ENCODE data around the gene LRMDA.

LRMDA gene

GRCh38 chr10:75466886-75467285 lies 35.5 kb downstream of the LRMDA start:
- in situ Hi-C loops (cut with MboI; ENCODE audit: low sequenced_read_pairs), result no loop called here

GRCh38 chr10:75468612-75469005 lies 37.2 kb downstream of the LRMDA start:
- in situ Hi-C loops (cut with MboI; ENCODE audit: low sequenced_read_pairs), result no loop called here

- in situ Hi-C loops (cut with MboI; ENCODE audit: low sequenced_read_pairs), result no loop called here
These were observed 37.7 kb downstream of the LRMDA start for GRCh38 chr10:75469006-75469616.

GRCh38 chr10:75470901-75471300 lies 39.5 kb downstream of the LRMDA start:
- in situ Hi-C loops (cut with MboI; ENCODE audit: low sequenced_read_pairs), result no loop called here

GRCh38 chr10:75472685-75473084 lies 41.3 kb downstream of the LRMDA start:
- in situ Hi-C loops (cut with MboI; ENCODE audit: low sequenced_read_pairs), result no loop called here

GRCh38 chr10:75474106-75474505 lies 42.7 kb downstream of the LRMDA start:
- in situ Hi-C loops (cut with MboI; ENCODE audit: low sequenced_read_pairs), result no loop called here

GRCh38 chr10:75475460-75476182 lies 44.2 kb downstream of the LRMDA start:
- in situ Hi-C loops (cut with MboI; ENCODE audit: low sequenced_read_pairs), result no loop called here

- in situ Hi-C loops (cut with MboI; ENCODE audit: low sequenced_read_pairs), result no loop called here
These were observed 45.1 kb downstream of the LRMDA start for GRCh38 chr10:75476569-75476968.

- in situ Hi-C loops (cut with MboI; ENCODE audit: low sequenced_read_pairs), result no loop called here
These were observed 45.6 kb downstream of the LRMDA start for GRCh38 chr10:75476985-75477384.

- in situ Hi-C loops (cut with MboI; ENCODE audit: low sequenced_read_pairs), result no loop called here
These were observed 46.3 kb downstream of the LRMDA start for GRCh38 chr10:75477680-75478079.

GRCh38 chr10:75480374-75480773 lies 49.0 kb downstream of the LRMDA start:
- in situ Hi-C loops (cut with MboI; ENCODE audit: low sequenced_read_pairs), result no loop called here

GRCh38 chr10:75483188-75483587 lies 51.8 kb downstream of the LRMDA start:
- in situ Hi-C loops (cut with MboI; ENCODE audit: low sequenced_read_pairs), result no loop called here

- in situ Hi-C loops (cut with MboI; ENCODE audit: low sequenced_read_pairs), result no loop called here
These were observed 53.3 kb downstream of the LRMDA start for GRCh38 chr10:75484717-75485116.

GRCh38 chr10:75486591-75486990 lies 55.2 kb downstream of the LRMDA start:
- in situ Hi-C loops (cut with MboI; ENCODE audit: low sequenced_read_pairs), result no loop called here

- in situ Hi-C loops (cut with MboI; ENCODE audit: low sequenced_read_pairs), result no loop called here
These were observed 55.8 kb downstream of the LRMDA start for GRCh38 chr10:75487087-75487754.

- in situ Hi-C loops (cut with MboI; ENCODE audit: low sequenced_read_pairs), result no loop called here
These were observed 56.3 kb downstream of the LRMDA start for GRCh38 chr10:75487755-75488125.

- in situ Hi-C loops (cut with MboI; ENCODE audit: low sequenced_read_pairs), result no loop called here
These were observed 60.9 kb downstream of the LRMDA start for GRCh38 chr10:75492173-75492925.

- in situ Hi-C loops (cut with MboI; ENCODE audit: low sequenced_read_pairs), result no loop called here
These were observed 62.0 kb downstream of the LRMDA start for GRCh38 chr10:75493464-75493863.

GRCh38 chr10:75495434-75496190 lies 64.2 kb downstream of the LRMDA start:
- in situ Hi-C loops (cut with MboI; ENCODE audit: low sequenced_read_pairs), result no loop called here

- in situ Hi-C loops (cut with MboI; ENCODE audit: low sequenced_read_pairs), result no loop called here
These were observed 64.8 kb downstream of the LRMDA start for GRCh38 chr10:75496191-75496567.

Measured in HL-60/S4 treated with retinoic acid at 250 ng/mL for 4 days and 3 days (cell line).